Measurements from ENCODE around the gene PTPRB.

- TF ChIP-seq CTCF (IDR thresholded peaks at IDR 0.05) (no peak), EP300 (IDR thresholded peaks at IDR 0.05) (no peak)
Observed at GRCh38 chr12:70671698-70672097, 34.5 kb upstream of the PTPRB start.
